B cell (primary cell): ENCODE data around the gene BRD3. TPM values are rescaled to one million over a fixed set of nuclear protein-coding genes. Genes with fewer than 3 reads are reported as not detected.

Source experiments
- ATAC-seq: fragments of 200-7000 bp; cut with Tn5 transposase; one replicate; pipeline ENCODE4 v1.10.0; 2021; ENCODE audit warnings: low read depth, mild to moderate bottlenecking, moderate number of reproducible peaks, moderate library complexity
- CTCF ChIA-PET: fragments of 350-600 bp; sonication (Branson Sonifier 250); formaldehyde crosslinking; loops from one replicate; lab custom pipeline; 2021; ENCODE audit warnings: antibody characterized with exemption, inconsistent platforms; lab: Charles Lee
- POLR2A ChIA-PET: fragments of 350-600 bp; sonication (Branson Sonifier 250); formaldehyde crosslinking; loops from one replicate; lab custom pipeline; 2021; ENCODE audit warnings: antibody characterized with exemption; lab: Charles Lee
- DNase-seq: peaks from one replicate; pipeline ENCODE4 v3.0.0; 2013
- H2AFZ ChIP-seq: 2 replicates; pipeline ENCODE4 v1.6.1; 2012; ENCODE audit warnings: mild to moderate bottlenecking, low read depth, low read length; ENCODE audit not compliant: insufficient read depth, poor library complexity, severe bottlenecking
- H3K27ac ChIP-seq, 2 donors: 1 replicate in 1 of 2; 2 replicates in 1 of 2; pipeline ENCODE4 v1.5.1; 2012 to 2013; ENCODE audit warnings: low read length in 2 of 2, mild to moderate bottlenecking in 2 of 2, moderate library complexity in 1 of 2
- H3K27me3 ChIP-seq, 4 experiments: fragments of 200-600 bp in 1 of 4; sonication (generic) in 1 of 4; replicated peaks in 1 of 4; 1 replicate in 2 of 4; 2 replicates in 2 of 4; pipeline versions ENCODE4 v1.6.1 to v1.7.0; 2013 to 2016; ENCODE audit warnings: low read length in 3 of 4, mild to moderate bottlenecking in 2 of 4, mixed read lengths in 1 of 4, moderate library complexity in 1 of 4; ENCODE audit not compliant: insufficient read depth in 4 of 4, control insufficient read depth in 3 of 4; ENCODE audit errors: control extremely low read depth in 1 of 4
- H3K36me3 ChIP-seq, 2 experiments: replicated peaks in 1 of 2; 1 replicate in 1 of 2; 2 replicates in 1 of 2; pipeline versions ENCODE4 v1.6.1 to v1.7.1; 2013; ENCODE audit warnings: low read length in 1 of 2; ENCODE audit not compliant: insufficient read depth in 2 of 2, control insufficient read depth in 1 of 2; ENCODE audit errors: control extremely low read depth in 1 of 2, extremely low read depth in 1 of 2
- H3K4me1 ChIP-seq, 2 donors: fragments of 200-600 bp in 1 of 2; sonication (generic) in 1 of 2; 1 replicate in 1 of 2; 2 replicates in 1 of 2; pipeline versions ENCODE4 v1.5.1 to v1.6.1; 2013 to 2017; ENCODE audit warnings: low read length in 2 of 2; ENCODE audit not compliant: control insufficient read depth in 2 of 2, insufficient read depth in 2 of 2
- H3K4me2 ChIP-seq: replicated peaks from 2 replicates; pipeline ENCODE3; 2012; ENCODE audit warnings: mild to moderate bottlenecking, low read depth, low read length; ENCODE audit not compliant: poor library complexity, severe bottlenecking
- H3K4me3 ChIP-seq, 5 experiments: fragments of 200-600 bp in 1 of 5; sonication (generic) in 1 of 5; 1 replicate in 3 of 5; 2 replicates in 2 of 5; pipeline versions ENCODE4 v1.5.1 to v1.7.0; 2011 to 2016; ENCODE audit warnings: low read length in 4 of 5, mild to moderate bottlenecking in 4 of 5, low read depth in 2 of 5, control low read depth in 1 of 5, moderate library complexity in 1 of 5; ENCODE audit not compliant: insufficient read depth in 1 of 5; ENCODE audit errors: control extremely low read depth in 1 of 5, extremely low read depth in 1 of 5
- H3K79me2 ChIP-seq: fragments of 200-600 bp; sonication (generic); one replicate; pipeline ENCODE4 v1.6.0; 2016; ENCODE audit warnings: low read length; ENCODE audit not compliant: control insufficient read depth, insufficient read depth
- H3K9ac ChIP-seq: fragments of 200-600 bp; sonication (generic); 2 replicates; pipeline ENCODE4 v1.6.1; 2017; ENCODE audit warnings: mild to moderate bottlenecking, low read length, moderate library complexity
- H3K9me3 ChIP-seq, 3 donors: one replicate each; pipeline versions ENCODE4 v1.6.1 to v1.7.1; 2013; ENCODE audit warnings: low read length in 2 of 3; ENCODE audit not compliant: control insufficient read depth in 2 of 3, insufficient read depth in 1 of 3; ENCODE audit errors: control extremely low read depth in 1 of 3
- H4K20me1 ChIP-seq: 2 replicates; pipeline ENCODE4 v1.6.0; 2012; ENCODE audit warnings: mild to moderate bottlenecking, low read length; ENCODE audit not compliant: insufficient read depth, control insufficient read depth, poor library complexity, severe bottlenecking
- H3K27ac Mint-ChIP-seq: one replicate; pipeline ENCODE4 v1.8.0; 2021; ENCODE audit warnings: mixed read lengths
- H3K27me3 Mint-ChIP-seq: one replicate; pipeline ENCODE4 v1.8.0; 2021; ENCODE audit warnings: mixed read lengths
- H3K4me1 Mint-ChIP-seq: one replicate; pipeline ENCODE4 v1.8.0; 2021; ENCODE audit warnings: mixed read lengths
- H3K4me3 Mint-ChIP-seq: one replicate; pipeline ENCODE4 v1.8.0; 2021; ENCODE audit warnings: mixed read lengths
- H3K9me3 Mint-ChIP-seq: one replicate; pipeline ENCODE4 v1.8.0; 2022; ENCODE audit warnings: mixed read lengths; ENCODE audit not compliant: insufficient read depth
- CTCF ChIP-seq: fragments of 200-600 bp; IDR thresholded peaks from one replicate; pipeline ENCODE4 v1.8.0; 2022; ENCODE audit warnings: antibody characterized with exemption, mild to moderate bottlenecking
- EZH2 ChIP-seq: IDR thresholded peaks from 2 replicates; pipeline ENCODE4 v1.6.1; 2012; ENCODE audit warnings: borderline replicate concordance, low read depth, mild to moderate bottlenecking, moderate library complexity, low read length; ENCODE audit not compliant: insufficient read depth, poor library complexity, severe bottlenecking
- WGBS: methylation state at CpG from one replicate; pipeline ENCODE4 v1.1.5; 2013; ENCODE audit warnings: missing lambda C conversion rate; ENCODE audit not compliant: insufficient coverage; 5-methylcytosine and 5-hydroxymethylcytosine counted together
- intact Hi-C: fragments of 100-400 bp; cut with micrococcal nuclease; formaldehyde crosslinking; loops from one replicate; pipeline ENCODE4 v1.10.0; 2022
- polyA plus RNA-seq: library from polyadenylated mRNA; depleted of rRNA; stranded (reverse); fragments of >200 nt; gene quantifications from 2 replicates; pipeline ENCODE4 v1.2.3, GENCODE V29; 2012
- total RNA-seq, 2 donors: library from RNA; stranded (reverse); fragments of 120-200 nt in 1 of 2; gene quantifications; 1 replicate in 1 of 2; 2 replicates in 1 of 2; pipeline versions ENCODE4 v1.2.3 to v1.2.4, GENCODE V29; 2013 to 2022

Gene BRD3
- total and polyA plus RNA-seq, 2 donors (not counting 1 experiment from before 2014, with no cell fraction given) = 8.9 to 38.0 TPM

- intact Hi-C loops = no loop called here
- POLR2A ChIA-PET = no interaction called here
- WGBS = 97% methylated on average over 16 of the region's 16 CpGs
Observed at GRCh38 chr9:134041649-134041962, 26.2 kb downstream of the BRD3 start.

More at GRCh38 chr9:134041649-134041962, 26.2 kb downstream of the BRD3 start:
- no peak overlapping the region for H3K4me3 ChIP-seq
- no peak overlapping the region for H2AFZ ChIP-seq
- no peaks in the 10 kb centered on the region for H3K27me3 ChIP-seq
- no peak overlapping the region for H3K27ac ChIP-seq
- H3K4me2 ChIP-seq = no peak overlapping the region
- no peaks in the 10 kb centered on the region for H3K4me1 ChIP-seq
- H3K9ac ChIP-seq = no peak overlapping the region
- Mint-ChIP-seq H3K4me1 (no peaks in the 10 kb centered on the region), H3K9me3 (no peaks in the 10 kb centered on the region), H3K27me3 (no peaks in the 10 kb centered on the region), H3K4me3 (no peak overlapping the region), H3K27ac (no peak overlapping the region)
- TF ChIP-seq CTCF = no peak
- TF ChIP-seq EZH2 = no peak
- DNase-seq (no peak), ATAC-seq (no peak)
- H4K20me1 ChIP-seq = peaks cover 14% of the 10 kb centered on the region
- H3K79me2 ChIP-seq = no peaks in the 10 kb centered on the region
- CTCF ChIA-PET = no interaction called here
- peaks cover 1 to 23% (median 10%) of the 10 kb centered on the region in 3 donors for H3K9me3 ChIP-seq
- peaks cover 0 to 60% of the 10 kb centered on the region in 2 experiments for H3K36me3 ChIP-seq
